HG02610 (cell line): ENCODE measurements around the gene LRG1.

Experiments used
- ATAC-seq: cut with Tn5 transposase; IDR thresholded peaks from one replicate; pipeline ENCODE4 v1.9.1; 2021; ENCODE audit warnings: mild to moderate bottlenecking, moderate library complexity; ENCODE audit not compliant: unreplicated experiment

The LRG1 gene

DNA sequence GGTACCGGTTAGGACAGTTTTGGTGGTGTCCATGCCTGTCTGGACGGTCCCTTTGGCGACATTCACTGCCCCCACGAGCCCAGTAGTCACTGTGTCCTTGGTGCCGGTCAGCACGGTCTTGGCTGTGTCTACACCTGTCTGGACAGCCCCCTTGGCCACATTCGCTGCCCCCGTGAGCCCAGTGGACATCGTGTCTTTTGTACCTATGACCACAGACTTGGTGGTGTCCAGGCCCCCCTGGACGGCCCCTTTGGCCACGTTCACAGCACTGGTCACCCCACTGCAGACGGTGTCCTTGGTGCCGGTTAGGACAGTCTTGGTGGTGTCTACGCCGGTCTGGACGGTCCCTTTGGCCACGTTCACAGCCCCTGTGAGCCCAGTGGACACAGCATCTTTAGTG, 27.8 kb downstream of the LRG1 start:
- no peak for ATAC-seq

DNA sequence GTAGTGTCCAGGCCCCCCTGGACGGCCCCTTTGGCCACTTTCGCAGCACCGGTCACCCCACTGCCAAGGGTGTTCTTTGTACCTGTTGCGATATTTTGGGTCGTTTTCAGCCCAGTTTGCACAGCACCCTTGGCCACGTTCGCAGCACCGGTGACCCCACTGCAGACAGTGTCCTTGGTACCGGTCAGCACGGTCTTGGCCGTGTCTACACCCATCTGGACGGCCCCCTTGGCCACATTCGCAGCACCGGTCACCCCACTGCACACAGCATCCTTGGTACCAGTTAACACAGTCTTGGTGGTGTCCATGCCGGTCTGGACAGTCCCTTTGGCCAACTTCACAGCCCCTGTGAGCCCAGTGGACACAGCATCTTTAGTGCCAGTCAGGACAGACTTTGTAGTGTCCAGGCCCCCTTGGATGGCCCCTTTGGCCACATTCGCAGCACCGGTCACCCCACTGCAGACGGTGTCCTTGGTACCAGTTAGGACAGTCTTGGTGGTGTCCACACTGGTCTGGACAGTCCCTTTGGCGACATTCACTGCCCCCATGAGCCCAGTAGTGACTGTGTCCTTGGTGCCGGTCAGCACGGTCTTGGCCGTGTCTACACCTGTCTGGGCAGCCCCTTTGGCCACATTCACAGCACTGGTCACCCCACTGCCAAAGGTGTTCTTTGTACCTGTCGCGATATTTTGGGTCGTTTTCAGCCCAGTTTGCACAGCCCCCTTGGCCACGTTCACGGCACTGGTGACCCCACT, 28.4 kb downstream of the LRG1 start:
- no peak for ATAC-seq

DNA sequence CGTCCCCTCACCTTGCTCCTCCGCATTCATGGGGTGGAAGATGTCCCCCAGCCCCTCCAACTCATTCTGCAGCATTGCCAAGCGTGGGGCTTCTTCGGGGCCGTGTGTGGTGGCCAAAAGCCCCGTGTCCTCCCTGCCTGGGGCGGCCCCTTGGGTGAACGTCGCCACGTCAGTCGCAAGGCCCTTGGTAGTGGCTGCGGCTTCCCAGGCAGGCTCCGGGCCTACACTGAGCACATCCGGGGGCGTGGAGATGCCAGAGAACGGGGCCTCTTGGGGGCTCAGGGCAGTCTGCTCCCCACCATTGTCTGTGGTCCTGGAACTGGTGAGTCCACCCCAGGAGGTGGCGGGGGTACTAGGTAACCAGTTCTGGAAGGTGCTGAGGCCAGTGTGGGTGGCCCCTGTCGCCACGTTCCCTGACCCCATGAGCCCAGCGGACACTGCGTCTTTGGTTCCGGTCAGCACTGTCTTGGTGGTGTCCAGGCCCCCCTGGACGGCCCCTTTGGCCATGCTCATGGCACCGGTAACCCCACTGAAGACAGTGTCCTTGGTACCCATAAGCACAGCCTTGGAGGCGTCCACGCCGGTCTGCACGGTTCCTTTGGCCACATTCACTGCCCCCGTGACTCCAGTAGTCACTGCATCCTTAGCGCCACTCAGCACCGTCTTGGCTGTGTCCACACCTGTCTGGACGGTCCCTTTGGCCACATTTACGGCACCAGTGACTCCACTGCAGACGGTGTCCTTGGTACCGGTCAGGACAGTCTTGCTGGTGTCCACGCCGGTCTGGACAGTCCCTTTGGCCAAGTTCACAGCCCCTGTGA, 29.2 kb downstream of the LRG1 start:
- ATAC-seq, result no peak

DNA sequence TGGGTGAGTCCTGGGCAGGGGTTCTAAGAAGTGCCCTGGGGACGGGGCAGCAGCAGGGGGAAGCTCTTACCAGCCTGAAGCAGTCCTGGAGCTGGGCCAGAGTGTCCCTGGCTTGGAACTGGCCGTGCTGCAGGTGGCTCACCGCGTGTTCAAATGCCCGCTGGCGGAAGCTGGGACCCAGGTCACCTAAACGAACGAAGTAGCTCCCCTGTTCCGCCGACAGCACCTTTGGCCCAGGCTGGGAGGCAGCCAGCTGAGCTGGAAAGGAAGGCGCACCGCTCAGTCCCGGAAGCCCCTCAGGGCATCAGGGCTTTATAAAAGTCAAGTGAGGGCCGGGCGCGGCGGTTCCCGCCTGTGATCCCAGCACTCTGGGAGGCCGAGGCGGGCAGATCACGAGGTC, 31.1 kb downstream of the LRG1 start:
- no peak for ATAC-seq

DNA sequence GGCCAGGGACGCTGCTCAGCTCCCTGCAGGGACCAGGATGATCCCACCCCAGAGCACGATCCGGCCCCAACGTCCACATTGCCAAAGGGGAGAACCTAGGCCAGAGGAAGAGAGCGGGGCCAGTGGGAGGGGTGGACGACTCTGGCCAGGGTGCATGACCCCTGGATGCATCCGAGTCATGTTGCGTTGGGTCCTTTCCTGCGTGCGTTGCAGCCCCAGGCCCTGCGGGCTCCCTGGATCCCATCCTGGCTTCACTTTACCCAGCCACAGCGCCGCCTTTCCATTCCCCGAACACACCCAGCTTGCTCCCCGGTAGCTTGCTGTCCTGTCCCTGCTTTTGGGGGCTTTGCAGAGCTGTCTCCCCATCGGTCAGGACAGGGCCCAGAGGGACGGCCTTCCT, 32.0 kb downstream of the LRG1 start:
- ATAC-seq, result no peak

DNA sequence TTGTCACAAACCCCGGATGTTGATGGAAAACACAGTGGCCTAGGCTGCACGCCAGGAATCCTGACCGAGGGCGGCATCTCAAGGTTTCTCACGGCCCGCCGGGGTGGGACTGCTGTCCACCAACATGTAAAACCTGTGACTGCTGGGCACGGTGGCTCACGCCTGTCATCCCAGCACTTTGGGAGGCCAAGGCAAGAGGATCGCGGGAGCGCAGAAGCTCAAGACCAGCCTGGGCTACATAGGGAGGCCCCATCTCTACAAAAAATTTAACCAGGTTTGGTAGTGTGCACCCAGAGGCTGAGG, 32.7 kb downstream of the LRG1 start:
- no peak for ATAC-seq

DNA sequence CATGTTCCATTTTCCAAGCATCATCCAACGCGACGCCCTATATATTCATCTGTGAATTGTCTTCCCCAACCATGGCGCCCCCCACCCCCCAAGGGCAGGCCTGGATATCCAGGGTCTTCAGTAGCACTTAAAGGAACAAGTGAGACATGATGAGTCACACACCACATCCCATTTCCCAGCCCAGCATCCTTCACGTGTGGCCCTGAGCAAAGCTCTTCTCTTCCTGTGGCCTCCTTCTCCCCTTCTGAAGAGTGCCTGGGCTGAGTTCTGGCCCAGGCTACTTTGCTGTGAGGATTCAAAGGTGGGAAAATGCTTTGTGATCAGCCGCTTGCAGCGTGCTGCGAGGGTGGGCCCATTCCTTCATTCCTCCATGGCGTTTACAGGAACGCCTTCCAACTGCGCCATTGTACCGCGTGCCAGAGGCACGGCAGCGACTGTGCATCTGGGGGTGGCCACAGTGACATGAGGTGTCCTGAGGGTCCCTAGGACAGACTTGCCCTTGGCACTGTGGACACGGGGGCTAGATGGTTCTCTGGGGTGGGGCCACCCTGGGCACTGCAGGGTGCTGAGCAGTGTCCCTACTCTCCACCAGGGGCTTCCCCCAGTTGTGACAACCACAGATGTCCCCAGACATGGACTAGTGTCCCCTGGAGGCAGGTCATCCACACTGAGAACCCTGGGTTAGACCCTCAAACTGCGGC, 33.2 kb downstream of the LRG1 start:
- no peak for ATAC-seq

DNA sequence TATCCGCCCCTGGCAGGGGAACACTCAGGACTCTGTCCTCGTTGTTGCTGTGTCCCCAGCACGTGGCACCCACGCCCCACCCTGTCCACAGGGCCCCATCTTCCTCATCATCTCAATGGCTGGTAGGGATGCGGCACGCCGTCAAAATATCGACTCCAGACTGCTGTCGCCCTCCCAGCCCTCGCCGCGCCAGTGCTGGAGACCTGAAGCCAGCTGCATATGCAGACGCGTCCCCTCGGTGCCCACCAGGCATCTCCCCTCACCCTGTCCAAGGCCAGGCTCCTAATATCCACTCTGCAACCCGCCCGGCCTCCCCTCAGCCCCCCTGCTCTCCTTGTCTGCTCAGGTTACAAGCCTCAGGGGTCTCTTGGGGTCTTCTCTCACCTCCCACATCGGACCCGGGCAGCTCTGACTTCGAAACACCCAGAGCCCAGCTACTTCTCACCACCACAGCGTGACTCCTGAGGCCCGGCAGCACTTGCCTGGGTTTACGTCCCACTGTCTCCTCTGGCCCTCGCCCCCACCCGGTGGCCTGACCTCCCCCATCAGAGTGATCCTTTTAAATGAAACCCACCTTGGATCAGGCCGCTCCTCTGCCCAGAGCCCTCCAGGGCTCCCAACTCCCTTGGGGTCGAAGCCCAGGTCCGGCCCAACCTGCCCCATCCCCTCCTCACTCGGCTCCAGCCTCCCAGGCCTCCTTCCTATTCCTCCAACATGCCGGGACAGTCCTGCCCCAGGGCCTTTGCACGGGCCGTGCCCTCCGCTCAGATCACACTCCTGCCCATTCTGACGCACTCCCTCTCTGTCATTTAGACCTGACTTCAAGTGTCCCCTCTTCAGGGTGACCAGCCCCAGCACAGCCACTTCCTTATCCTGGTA, 34.0 kb downstream of the LRG1 start:
- ATAC-seq, result no peak

DNA sequence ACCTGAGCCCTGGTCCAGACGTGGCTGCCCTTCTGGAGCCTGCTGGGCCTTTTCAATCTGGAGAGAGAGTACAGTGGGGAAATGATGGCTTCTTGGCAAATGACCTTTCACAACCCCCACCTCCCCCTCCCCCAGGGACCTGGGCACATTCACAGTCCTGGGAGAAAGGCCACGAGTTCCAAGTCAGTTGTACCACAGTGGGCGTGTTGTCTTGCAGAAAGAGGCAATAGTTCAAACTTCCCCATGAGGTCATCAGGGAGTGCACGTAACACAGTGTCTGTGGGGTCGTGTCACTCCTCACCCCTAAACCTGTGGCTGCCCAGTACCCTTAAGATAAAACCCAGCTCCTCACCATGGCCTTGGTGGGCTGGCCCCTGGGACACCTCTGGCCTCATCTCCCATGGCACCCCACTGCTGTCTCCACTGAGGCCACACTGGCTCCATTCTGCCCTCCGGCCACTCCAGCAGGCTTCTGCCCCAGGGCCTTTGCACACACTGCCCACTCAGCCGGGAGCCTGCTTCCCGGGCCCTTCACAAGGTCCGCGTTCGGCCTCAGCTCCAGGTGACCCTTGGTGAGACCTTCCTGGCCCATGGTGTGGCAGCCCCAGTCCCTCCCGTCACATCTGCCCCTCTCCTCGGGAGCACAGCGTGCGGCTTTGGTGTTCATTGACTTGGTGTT, 34.8 kb downstream of the LRG1 start:
- no peak for ATAC-seq

DNA sequence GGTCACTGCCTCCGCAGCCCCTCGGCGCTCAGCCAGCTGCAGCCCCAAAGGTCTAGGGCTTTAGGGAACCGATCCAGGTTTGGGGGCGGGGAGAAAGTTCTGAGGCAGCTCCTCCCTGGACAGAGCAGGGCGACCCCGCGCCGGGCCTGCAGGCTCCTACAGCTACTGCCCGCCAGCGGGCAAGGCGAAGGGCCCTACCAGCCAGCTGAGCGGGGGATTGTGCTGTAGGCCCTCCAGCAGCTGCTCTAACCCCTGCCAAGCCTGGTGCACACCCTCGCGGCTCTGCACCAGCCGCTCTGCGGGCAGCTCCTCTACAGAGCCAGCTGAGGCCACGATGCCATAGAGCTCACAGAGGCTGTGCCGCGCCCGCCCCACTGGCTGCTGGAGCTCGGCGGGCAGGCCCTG, 35.5 kb downstream of the LRG1 start:
- no peak for ATAC-seq

DNA sequence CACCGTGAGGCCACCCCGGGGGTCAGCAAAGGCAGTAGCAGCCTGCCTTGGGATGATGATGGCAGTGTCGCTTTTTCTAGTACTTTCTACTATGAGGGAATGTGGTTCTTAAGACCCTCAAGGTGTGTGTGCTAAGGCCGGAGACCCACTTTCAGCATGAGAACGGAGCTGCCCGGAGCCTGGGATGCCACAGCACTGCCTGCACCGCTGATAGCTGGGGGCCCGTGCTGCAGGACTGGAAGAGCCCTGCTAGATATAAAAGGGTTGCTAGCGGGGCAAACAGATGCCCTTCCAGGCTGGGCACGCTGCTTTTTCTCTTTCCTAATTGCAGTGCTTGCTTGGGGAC, 36.0 kb downstream of the LRG1 start:
- ATAC-seq, result no peak

DNA sequence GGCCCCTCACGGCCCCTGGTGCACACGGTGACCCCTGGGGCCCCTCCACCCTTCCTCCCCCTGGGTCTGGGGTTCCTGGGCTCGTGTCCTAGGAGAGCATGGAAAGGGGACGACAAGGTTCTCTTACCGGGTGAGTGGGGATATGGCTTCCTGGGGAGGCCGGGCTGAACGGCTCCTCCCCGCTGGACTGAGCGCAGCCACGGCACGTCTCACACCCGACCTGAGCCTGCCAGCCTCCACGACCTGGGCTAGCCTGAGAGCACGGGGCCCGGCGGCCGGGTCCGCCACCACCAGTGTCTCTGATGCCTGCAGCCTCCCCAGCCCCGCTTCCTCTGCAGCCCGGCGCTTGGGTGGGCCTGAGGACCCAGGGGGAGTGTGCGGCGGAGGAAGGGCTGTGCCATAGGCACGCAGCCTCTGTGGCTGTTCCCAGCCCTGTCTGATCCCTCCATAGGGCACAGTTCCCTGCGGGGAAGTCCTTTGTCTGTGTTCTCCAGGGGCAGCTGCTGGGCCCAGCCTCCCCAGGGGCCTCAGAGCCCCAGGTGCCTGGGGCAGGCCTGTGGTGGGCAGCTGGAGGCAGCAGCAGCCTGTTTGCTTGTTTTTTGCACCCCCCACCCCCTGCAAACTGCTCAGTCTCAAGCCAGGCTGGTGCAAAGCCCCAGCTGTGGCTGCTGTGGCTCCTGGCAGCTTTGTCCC, 36.6 kb downstream of the LRG1 start:
- no peak for ATAC-seq

DNA sequence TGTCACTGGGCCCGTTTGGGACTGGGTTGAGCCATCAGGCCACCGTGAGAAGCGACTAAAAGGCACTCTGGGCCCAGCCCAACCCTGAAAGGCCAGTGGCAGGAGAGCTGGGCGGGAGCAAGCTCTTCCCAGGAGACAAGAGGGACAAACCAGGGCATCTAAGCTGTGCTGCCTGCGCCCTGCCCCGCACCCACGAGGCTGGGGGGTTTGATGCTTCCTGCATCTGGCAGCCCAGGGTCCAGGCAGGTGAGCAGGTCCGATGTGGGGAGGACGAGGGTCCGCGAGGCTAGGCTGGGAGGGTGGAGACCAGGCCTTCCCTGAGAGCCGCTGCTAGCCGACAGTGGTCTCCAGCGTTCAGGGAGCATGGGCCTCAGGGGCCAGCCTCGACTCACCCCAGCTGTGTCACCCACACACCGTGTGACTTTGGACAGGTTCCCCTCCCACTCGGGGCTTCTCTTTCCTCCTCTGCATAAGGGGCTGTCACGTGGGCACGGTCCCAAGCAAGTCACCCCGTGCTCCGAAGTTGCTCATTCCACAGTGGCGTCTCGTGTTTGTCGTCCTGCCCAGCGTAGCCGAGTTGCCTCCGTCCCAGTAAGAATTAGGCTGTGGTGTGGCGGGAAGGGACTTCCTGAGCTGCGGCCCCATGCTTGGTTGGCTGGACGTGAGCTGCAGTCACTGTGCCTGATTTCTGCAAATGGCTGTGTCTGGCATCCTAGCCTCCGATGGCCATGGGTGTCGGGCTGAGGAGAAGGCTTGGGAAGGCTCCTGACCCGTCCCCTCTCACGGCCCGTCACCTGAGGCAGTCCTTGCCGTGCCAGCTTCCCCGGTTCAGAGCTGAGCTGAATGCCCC, 37.3 kb downstream of the LRG1 start:
- ATAC-seq, result no peak

DNA sequence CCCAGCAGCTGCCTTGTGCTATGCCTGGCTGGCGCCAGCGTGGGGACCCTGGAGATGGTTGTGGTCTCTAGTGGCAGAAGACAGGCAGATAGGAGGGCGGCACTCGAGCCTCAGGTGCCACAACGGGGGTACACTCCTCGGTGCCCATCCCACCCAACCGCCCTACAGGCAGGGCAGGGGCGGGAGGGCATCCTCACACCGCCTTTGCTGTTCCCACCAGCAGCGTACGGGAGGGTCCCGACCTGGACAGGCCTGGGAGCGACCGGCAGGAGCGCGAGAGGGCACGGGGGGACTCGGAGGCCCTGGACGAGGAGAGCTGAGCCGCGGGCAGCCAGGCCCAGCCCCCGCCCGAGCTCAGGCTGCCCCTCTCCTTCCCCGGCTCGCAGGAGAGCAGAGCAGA, 38.1 kb downstream of the LRG1 start:
- no peak for ATAC-seq

DNA sequence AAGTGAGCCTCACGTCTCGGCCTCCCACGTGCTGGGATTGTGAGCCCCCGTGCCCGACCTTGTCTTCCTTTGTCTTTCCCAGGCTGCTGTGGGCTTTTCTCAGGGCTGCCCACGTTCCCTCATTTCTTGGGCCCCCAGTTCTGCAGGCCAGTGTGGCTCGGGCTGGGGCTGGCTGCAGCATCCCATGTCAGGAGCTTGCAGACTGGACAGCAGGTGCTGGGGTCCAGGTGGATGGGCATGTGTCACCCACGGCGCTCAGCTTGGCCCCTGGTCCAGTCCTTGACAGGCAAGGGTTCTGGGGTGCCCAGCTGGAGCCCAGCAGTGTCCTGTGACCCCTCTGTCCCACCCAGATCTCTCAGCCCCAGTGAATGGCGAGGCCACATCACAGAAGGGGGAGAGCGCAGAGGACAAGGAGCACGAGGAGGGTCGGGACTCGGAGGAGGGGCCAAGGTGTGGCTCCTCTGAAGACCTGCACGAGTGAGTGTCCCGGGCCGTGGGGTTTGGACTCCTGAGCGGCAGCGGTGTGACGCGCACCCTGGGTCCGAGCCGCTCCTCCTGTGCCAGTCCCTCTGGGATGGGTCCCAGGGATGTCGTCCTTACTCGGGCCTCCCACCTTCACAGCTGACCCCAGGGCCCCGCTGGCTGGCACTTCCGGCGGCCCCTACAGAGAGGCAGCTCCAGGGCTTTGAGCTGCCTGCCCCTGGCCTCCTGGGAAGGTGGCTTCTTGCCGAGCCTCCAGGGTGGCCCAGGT, 38.8 kb downstream of the LRG1 start:
- no peak for ATAC-seq

DNA sequence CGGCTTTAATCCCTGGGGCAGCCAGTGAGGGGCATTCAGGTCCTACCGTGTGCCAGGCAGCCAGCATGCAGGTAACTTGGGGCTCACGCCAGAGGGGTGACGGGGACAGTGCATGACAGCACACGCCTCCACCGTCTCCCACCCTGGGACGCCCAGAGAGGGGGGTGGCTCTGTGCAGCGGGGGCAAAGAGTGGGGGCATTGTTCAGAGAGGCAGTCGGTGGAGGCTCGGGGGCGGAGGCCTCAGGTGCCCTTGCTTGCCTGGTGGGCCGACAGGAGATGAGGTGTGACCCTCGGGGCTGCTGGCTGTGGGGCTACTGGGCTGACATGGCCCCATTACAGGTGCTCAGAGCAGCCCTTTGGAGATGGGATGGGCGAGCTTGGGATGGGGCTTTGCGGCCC, 40.0 kb downstream of the LRG1 start:
- ATAC-seq, result no peak

DNA sequence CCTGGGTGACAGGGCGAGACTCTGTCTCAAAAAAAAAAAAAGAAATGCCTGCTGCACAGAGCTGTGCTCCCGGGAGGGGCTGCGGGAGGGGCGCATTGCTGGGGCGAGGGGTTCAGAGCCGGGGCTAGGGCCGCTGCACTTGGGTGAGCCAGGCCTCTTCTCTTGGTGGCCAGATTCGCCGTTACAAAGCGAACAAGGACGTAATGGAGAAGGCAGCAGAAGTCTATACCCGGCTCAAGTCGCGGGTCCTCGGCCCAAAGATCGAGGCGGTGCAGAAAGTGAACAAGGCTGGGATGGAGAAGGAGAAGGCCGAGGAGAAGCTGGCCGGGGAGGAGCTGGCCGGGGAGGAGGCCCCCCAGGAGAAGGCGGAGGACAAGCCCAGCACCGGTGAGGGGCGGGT, 40.5 kb downstream of the LRG1 start:
- no peak for ATAC-seq

DNA sequence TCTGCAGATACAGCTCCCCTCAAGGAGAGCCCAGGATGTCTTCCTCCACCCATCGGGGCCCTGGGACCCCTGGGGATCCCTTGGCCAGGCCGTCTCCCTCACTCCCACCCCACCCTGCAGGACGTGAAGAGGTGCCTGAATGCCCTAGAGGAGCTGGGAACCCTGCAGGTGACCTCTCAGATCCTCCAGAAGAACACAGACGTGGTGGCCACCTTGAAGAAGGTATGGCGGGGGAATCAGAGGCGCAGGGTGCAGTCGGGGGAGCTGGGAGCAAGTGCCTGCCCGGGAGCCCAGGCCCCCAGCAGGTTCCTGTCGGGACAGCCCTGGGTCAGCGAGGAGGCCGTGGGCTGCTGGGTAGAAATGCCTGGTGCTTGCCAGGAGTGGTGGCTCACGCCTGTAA, 41.1 kb downstream of the LRG1 start:
- no peak for ATAC-seq
